Activated T-helper 1 cell treated with Interleukin-2 at 50 U/mL for 16 hours (primary cell): ENCODE results near the gene HS3ST4.
"Not testable (repeated sequence)": the region's sequence is repeated elsewhere in the genome, so short reads cannot be mapped to it uniquely, and the experiment has no call there.

Experiments
- DNase-seq: peaks from one replicate; pipeline ENCODE4 v3.0.0-alpha.2; 2020; ENCODE audit warnings: low read depth

HS3ST4 gene

DNA sequence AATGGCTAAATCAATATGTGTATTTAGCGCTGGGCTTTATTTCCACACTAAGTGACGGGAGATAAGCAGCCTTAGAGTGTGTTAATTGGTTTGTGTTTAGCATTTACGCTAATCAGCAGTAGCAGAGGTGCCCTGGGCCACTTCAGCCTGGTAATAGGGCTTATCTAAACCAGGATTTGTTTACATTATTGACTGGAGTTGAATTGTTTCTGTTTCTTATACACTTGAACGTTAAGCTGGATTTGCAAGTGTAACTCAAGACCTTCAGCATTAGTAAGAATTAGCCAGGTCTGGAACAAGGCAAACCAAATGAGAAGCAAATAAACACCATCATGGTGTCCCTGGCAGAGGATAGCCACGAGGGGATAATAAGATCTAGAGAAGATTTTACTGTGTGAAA lies 313.6 kb downstream of the HS3ST4 start:
- no peak for DNase-seq

GRCh38 chr16:26012376-26012775 lies 320.6 kb downstream of the HS3ST4 start:
- no peak for DNase-seq

GRCh38 chr16:26015776-26016175 lies 324.0 kb downstream of the HS3ST4 start:
- DNase-seq: no peak

- no peak for DNase-seq
Measured at GRCh38 chr16:26016989-26017388, 325.2 kb downstream of the HS3ST4 start.

GRCh38 chr16:26019381-26020242 lies 327.9 kb downstream of the HS3ST4 start:
- DNase-seq: no peak

GRCh38 chr16:26026709-26027450 lies 335.1 kb downstream of the HS3ST4 start:
- no peak for DNase-seq

- no peak for DNase-seq
Measured at GRCh38 chr16:26031286-26031685, 339.5 kb downstream of the HS3ST4 start.

- DNase-seq: not testable (repeated sequence)
Measured at GRCh38 chr16:26032661-26033060, 340.9 kb downstream of the HS3ST4 start.

DNA sequence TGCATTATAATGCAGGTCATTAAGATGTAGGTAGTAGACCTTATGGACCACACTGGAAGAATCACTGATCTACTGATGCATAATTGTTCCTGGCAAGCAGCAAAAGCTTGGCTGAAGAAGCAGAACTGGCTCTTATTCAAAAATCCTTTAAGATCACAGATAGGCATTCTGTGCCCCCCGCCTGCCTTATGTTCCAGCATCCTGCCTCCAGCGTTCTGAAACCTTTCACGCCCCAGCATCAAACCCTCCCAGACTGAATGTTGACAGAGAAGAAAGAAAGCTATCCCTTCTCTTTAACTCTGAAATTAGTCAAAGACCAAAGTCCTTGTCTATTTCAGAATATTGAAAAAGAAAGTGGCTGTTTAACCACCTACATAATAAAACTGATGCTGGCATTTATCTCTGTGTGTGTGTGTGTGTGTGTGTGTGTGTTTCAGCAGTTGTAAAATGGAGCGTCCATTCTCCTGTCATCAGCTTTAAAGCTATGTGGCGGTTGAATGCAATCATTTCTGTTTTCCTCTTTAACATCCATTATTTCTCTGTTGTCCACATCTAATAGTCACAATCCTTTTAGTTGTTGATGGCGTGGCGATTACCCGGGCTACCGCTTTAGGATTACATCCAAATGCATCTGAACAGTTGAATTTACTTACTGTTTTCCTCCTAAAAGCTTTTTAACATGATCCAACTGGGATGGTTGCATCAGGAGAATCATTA lies 350.4 kb downstream of the HS3ST4 start:
- DNase-seq: no peak

GRCh38 chr16:26050472-26050871 lies 358.7 kb downstream of the HS3ST4 start:
- DNase-seq: no peak

DNA sequence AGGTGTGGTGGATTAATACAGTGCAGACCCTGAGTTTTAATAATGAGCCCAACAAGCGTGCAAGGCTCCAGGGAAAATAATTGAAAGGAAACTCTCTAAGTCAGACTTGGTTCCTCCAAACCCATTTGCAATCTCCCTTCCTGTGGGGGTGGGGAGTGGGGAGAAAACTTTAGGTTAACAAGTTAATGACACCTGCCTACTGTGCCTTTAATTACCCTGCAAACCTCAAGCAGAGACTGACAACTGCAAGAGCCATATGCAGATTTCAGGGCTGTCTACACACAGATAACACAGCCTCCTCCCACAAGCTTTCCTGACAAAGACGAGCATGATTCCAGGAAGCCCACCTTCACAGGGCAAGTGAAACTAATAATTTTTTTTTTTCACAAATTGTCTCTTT lies 359.3 kb downstream of the HS3ST4 start:
- DNase-seq: no peak

- DNase-seq: no peak
Measured at GRCh38 chr16:26053889-26054288, 362.1 kb downstream of the HS3ST4 start.

DNA sequence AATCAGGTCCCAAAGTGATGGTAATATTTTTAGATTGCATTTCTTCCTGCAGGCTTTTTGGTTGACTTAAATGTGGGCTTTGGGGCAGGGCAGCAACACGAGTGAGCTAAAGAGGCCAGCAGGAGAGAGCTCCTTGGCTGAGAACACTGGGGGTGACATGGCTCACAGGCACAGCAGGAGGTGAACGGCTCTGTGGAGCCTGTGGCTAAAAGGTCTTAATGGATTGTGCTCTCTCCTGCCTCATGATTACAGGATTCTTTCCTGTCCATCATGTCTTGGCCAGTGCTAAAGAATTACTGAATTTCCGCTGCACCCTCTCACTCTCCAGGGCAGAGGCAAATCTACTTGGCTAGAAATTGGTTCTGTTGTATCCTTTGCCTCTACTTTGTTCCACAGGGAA lies 366.6 kb downstream of the HS3ST4 start:
- DNase-seq: no peak

DNA sequence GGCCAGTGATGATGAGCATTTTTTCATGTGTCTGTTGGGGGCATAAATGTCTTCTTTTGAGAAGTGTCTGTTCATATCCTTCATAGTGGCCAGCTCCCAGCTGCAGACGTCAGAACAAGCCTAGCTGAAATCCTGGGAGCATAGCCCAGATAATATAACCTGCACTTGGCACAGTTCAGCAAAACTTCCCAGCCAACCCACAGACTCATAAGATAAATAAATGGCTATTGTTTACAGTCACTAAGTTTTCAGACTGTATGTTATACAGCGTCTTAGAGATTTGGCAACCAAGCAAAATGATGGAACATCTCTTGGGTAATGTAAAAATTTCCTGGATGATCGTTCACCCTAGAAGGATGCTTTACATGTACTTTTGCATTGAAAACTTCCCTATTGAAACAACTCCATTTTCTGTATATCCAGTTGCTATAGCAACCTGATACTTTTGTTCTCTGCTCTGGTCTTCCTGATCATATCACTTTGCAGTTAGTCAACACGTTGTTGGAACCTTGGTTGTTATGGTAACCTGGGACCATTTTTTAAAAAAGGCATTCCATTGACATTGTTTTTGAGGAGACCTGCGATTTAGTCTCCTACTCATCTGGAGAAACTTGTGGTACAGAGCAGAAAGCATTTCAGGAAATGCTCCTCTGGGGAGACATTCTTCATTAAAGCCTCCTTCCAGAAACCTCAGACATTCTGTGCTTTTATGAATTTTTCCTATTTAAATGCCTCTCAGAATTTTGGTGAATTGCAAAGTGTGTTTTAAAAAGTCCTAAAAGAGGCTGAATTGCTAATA lies 378.7 kb downstream of the HS3ST4 start:
- no peak for DNase-seq

DNA sequence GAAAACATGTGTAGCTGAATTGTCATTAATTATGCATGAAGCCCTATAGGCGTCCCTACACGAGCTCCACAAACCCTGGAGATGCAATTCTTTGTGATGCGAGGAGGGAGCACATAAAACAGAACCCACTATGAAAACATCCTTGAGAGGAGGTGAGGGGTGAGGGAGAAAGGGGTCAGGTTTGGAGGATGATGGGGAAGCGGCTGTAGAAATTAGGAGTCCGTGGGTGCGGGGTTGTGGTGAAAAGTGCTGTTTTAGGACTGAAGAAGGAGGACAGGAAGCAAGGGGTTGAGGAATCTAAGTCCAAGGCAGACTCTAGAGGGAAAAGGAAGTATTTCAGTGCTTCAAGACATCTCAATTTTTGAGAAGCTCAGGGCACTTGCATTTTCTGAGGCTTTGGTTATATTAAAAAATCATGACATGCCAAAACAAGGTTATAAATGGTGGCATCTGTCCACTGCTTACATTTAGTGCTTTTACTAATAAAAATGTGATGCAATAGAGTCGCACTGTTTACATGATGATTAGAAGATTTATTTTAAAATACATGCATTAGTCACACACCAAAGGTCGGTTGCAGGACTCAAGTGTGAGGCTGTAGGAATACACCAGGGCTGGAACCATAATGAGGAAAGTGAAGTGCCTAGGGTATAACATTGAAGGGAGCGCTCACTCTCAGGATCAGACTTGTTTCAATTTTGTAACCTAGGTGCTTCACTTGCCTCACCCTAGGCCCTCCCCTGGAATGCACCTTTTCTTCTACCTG lies 379.5 kb downstream of the HS3ST4 start:
- no peak for DNase-seq

- no peak for DNase-seq
Measured at GRCh38 chr16:26078716-26079355, 387.1 kb downstream of the HS3ST4 start.

DNA sequence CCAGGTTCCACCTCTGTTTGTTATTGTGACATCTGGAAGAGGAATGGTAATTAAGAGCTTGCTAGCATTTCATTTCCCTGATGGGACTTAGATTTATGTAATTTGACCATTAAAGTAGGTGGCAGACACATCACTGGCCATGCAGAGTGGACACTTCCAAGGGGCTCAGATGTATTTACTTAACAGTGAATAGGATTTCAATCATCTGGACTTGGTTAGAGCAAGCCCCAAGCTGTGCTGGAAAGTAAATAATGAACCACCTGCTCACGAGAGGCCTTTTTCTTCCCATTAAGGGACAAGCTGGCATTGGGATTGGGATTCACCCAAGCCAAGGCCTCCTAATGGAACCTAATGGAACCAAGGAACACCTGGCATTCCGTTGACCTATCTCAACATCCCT lies 395.3 kb downstream of the HS3ST4 start:
- no peak for DNase-seq

DNA sequence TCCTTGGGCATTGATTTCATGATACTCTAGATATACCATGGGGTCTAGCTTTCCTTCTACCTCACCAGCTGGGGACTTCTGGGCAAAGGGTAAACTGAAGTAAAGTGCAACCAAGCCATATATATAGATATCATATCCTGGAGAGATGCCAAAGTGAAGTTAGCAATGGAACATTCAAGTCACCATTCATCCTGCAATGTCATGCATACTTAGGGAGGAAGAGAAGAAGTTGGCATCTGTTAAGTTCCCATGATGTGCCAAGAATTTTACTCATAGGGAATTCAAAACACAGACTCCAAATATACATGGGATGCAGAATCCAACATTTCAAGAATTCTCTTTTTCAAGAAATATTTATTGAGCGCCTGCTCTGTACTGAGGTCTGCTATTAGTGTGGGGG lies 399.8 kb downstream of the HS3ST4 start:
- no peak for DNase-seq

DNA sequence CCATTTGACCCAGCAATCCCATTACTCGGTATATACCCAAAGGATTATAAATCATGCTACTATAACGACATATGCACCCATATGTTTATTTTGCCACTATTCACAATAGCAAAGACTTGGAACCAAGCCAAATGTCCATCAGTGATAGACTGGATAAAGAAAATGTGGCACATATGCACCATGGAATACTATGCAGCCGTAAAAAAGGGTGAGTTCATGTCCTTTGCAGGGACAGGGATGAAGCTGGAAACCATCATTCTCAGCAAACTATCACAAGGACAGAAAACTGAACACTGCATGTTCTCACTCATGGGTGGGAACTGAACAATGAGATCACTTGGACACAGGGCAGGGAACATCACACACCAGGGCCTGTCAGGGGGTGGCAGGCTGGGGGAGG lies 406.4 kb downstream of the HS3ST4 start:
- not testable (repeated sequence) for DNase-seq

DNA sequence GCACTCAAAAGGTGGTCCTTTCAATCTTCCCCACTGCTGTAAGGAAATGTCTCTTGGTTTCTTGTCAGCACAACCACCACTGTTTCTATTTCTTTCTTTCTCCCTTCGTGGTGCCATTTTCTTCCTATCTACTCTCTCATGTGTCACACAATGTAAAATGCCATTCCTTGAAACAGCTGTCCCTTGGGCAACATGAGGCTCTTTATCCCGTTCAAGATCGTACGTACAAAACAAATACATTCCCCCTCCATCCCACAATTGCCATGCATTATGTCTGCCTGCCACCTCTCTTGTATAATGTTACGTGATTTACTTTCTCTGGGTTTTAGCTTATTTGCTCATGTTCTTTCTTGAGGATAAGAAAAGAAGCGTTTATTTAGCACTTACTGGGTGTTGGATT lies 410.6 kb downstream of the HS3ST4 start:
- no peak for DNase-seq
